Femur (tissue), 1 donor: ENCODE data around the gene NRG2.
A peak's percentile ranks its signal among the peaks of the same experiment; 100 is the strongest.

Source experiments
- DNase-seq: peaks from one replicate; pipeline ENCODE4 v3.0.0-alpha.2; 2017

Gene NRG2

DNA sequence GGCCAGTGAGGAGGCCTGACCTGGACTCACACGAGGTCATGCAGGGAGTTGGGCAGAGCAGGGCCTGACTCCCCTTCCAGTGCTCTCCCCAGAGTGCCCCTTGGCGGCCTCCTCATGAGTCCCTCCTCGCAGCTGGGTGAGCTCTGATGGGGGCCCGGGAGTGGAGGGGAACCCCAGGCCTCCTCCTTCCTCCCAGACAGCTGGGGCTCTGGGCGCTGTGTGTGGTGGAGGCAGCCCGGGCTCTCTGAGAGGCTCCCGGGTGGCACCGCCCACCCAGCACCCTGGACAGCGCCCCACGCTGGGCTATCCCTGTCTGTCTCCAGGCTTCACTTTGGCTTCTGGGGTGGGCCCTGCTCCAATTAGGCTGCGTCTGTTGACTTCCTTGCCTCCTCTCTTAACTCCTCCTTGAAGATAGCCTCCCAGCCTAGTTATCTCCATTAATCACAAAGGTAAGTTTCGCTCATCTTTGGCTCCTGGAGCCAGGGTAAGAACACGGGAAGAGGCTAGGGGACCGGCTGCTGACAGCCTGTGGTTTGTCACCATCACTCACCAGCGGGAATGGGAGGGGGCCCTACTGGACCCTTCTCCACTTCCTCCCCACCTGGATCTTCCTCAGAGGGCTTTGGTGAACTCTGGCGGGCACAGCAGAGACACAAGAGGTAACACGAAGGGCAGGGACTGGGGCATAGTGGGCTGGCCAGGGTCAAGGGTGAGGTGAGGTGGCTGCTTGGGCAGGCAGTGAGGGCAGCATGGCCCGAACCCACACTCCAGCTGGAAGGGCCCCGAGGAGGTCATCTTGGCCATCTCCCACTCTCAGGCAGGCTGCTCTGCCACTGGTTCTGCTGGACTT, 234.4 kb downstream of the NRG2 start:
- DNase-seq, result peak; percentile 71

DNA sequence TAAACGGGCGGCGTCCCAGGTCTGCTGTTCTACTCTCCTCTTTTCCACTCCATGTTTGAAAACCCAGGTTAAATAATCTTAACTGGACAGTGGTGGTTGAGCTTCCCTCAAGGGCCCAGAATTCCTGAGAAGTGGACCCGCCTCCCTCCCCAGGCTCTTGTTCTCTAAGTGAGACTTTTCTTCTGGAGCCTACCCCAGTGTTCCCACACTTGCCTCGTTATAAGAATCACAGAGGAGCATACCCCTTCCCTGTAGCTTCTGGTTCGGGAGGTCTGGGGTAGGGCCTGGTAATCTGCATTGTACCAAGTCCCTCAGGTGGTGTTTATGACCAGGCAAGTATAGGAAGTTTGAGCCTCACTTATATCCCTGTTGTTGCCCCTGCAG, 235.5 kb downstream of the NRG2 start:
- DNase-seq, result no peak

- DNase-seq, result no peak
Observed at GRCh38 chr5:139806726-139807646, 236.1 kb downstream of the NRG2 start.

DNA sequence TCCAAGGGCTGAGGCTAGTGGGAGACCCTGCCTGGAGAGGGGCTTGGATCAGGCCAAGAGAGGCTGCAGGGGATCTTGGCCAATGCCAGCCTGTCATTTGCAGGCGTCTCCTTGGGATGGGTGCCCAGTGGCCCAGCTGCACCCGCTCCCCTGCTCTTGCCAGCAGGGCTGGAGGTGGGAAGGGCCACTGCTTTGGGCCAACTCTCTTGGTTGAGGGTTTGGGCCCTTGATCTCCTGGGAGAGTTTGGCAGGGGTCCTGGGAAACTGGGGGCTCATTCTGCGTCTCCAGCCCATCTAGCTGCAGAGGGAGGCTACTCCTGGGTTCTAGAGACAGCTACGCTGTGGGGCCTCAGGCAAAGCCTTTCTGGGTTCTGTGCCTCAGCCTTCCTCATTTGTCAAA, 237.0 kb downstream of the NRG2 start:
- DNase-seq, result no peak

GRCh38 chr5:139805545-139805944, 237.6 kb downstream of the NRG2 start:
- no peak for DNase-seq

- DNase-seq, result no peak
Observed at GRCh38 chr5:139804800-139805397, 238.2 kb downstream of the NRG2 start.

DNA sequence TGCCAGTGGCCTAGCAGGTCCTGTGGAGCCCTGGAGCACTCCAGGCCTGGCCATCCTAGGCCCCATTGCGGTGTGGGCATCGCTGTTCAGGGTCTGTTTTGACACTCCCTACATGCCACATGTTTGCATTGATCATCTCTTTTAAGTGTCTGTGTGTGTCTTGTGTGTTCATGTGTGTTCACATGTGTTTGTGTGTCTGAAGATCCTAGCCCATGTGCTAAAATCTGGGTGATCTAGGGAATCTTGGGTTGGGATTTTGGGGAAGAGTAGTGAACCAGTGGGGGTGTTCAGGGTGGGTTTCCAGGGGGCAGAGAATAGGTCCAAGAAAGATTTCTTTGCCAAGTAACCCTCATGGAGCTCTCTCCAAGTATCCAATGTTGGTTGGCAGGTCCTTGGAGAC, 239.1 kb downstream of the NRG2 start:
- DNase-seq, result no peak

GRCh38 chr5:139799359-139799758, 243.7 kb downstream of the NRG2 start:
- DNase-seq, result no peak

DNA sequence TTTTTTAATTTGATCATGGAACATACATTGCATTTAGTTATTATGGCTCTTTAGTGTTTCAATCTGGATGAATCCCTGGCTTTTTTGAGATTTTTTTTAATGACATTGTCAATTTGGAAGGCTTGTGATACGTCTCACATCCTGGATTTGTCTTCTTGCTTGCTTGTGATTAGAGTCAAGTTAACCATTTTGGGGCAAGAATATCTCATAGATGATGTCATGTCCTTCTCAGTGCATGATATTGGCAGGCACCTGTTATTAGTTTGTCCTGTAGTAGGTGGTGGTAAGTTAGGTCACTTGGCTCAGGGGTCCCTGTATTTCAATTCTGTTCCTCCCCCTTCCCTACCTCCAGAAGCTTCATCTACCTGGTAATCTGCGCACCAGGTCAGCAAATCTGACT, 244.2 kb downstream of the NRG2 start:
- DNase-seq, result no peak

- DNase-seq, result no peak
Observed at GRCh38 chr5:139797856-139798510, 245.1 kb downstream of the NRG2 start.

DNA sequence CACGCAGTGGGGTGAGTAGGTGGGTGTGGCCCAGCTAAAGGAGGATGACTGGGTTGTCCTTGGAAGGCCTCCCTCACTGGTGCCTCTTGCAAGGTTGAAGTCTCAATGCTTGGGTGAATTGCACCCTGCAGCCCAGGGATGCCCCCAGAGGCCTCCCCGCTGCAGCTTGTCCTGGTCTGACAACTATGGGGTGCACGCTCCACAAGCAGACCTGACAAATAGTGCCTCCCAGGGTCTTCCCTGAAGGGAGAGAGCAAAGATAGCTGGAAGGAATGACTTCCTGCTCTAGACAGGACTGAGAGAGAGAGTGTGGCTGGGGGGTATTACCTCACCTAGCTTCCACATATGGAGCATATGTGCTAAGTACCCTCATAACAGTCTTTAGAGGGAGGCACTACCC, 245.8 kb downstream of the NRG2 start:
- no peak for DNase-seq
